SK-N-DZ (cell line): ENCODE results near the gene SRPK1.

ENCODE experiments used
- DNase-seq: peaks from one replicate; pipeline ENCODE4 v3.0.0-alpha.2; 2015; ENCODE audit warnings: low spot score

Gene SRPK1

DNA sequence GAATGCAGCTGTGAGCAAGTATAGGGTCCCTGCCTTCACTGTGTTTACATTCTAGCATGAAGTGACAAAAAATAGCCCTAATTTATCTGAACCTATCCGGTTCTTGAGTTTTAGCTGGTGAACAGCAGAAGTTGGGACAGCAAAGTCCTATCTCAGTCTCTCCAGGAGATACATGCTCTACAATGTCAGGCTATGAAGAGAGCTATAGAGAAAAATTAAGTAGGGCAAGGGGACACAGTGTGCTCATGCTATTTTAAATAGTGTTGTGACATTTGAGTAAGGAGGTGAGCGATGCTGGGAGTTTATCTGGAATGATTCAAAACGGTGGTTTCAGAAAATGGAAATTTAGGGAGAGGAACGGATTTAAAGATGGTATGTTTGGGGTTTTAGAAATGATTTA, 20.4 kb downstream of the SRPK1 start:
- no peak for DNase-seq

DNA sequence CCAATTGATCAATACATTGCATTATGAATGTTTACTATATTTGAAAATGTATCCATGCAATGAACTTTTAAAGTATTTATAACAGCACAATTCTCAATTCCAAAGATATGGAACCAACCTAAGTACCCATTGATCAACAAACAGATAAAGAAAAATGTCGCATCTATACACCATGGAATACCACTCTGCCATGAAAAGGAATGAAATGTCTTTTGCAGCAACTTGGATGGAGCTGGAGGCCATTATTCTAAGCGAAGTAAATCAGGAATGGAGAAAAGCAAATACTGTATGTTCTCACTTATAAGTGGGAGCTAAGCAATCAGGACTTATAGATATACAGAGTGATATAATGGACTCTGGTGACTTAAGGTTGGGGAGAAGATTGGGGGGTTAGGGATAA, 22.9 kb downstream of the SRPK1 start:
- DNase-seq, result no peak

DNA sequence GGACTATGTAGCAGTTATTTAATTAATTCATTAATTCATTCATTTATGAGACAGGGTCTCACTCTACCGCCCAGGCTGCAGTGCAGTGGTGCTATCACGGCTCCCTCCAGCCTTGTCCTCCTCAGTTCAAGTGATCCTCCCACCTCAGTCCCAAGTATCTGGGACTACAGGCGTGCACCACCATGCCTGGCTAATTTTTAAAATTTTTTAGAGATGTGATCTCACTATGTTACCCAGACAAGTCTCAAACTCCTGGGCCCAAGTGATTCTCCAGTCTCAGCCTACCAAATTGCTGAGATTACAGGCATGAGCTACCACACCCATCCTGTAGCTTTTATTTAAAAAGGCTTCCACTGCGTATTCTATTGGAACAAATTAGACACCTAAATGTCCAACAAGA, 23.4 kb downstream of the SRPK1 start:
- DNase-seq, result no peak

DNA sequence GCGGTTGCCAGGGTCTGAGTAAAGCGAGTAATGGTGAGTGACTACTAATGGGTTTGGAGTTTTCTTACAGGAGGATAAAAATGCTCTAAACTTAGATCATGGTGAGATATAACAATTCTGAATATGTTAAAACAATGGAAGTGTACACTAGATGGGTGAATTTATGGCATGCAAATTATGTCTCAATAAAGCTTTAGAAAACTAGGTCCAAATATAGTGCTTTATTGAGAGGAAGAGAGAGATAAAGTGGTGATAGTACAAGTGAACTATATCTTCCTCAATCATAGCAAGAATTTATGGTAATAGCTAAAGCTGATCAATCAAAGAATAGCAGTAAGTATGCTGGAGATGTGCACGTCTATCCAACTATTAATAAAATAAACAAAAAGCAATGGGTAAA, 23.9 kb downstream of the SRPK1 start:
- DNase-seq, result no peak

DNA sequence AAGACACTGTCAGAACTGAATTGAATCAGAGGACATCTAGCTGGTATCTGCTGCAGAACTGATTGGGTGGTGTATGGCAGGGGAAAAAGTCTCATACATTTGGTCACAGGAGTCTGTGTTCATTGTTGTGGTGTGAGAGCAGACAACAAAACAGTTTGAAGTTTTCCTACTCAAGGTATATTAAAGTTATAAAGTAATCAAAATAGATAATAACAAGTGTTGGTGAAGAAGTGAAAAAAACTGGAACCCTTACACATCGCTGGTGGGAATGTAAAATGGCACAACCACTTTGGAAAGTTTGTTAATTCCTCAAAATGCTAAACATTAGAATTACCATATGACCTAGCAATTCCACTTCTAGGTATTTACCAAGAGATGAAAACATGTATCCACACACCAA, 24.7 kb downstream of the SRPK1 start:
- DNase-seq, result no peak

DNA sequence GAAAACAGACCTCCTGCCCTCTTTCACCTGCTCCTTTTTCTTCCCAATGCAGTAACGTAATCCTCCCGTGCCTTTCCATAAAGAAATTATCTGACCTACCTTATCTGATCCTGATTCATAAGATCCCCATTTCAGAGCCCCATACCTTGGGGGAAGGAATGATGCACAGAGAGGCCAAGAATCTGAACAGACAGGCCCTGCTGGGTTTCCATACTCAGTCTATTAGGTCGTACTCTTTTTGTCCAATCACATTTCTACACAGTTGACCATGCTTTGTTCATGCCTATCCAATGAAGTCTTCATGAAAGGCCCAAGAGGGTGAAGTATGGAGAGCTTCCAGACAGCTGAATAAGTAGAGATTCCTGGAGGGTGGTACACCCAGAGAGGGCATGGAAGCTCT, 25.3 kb downstream of the SRPK1 start:
- DNase-seq, result peak; percentile 11

DNA sequence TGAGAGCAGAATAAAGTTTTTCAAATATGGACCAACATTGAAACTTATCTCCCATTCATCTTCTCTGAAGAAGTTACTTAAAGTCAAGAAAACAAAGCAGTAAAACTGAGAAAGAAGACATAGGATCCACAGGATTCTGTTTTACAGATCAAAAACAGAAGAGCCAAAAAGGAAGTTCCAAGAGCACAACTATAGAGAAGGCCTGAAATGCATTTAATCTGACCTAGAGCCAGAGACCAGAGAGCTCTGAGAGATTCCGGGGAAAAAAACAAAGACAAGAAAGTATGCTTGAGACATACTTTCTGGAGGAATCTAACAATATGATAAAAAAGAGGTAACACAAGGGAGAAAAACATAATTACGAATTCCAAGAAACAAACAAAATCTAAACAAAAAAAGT, 26.1 kb downstream of the SRPK1 start:
- no peak for DNase-seq

DNA sequence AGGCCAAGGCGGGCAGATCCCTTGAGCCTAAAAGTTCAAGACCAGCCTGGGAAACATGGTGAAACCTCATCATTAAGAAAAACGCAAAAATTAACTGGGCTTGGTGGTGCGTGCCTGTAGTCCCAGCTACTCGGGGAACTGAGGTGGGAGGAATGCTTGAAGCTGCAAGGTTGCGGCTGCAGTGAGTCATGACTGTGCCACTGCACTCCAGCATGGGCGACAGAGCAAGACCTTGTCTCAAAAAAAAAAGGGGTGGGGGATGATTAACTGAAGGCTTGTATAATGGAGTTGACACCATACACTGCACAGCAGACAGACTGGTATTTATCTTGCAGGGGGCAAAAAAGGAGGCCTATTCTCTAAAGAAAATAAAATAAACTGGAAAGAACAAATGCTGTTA, 27.7 kb downstream of the SRPK1 start:
- DNase-seq, result no peak

DNA sequence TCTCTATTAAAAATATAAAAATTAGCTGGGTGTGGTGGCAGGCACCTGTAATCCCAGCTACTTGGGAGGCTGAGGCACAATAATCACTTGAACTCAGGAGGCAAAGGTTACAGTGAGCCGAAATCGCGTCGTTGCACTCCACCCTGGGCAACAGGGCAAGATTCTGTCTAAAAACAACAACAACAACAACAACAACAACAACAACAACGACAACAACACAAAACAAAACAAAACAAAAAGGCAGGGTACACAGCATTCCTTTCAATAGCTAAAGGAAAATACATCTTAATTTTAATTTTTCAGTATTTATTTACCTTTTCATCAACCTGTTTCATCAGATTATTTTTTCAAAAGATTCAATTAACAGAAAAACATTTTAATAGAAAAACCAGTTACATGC, 28.4 kb downstream of the SRPK1 start:
- DNase-seq, result no peak

DNA sequence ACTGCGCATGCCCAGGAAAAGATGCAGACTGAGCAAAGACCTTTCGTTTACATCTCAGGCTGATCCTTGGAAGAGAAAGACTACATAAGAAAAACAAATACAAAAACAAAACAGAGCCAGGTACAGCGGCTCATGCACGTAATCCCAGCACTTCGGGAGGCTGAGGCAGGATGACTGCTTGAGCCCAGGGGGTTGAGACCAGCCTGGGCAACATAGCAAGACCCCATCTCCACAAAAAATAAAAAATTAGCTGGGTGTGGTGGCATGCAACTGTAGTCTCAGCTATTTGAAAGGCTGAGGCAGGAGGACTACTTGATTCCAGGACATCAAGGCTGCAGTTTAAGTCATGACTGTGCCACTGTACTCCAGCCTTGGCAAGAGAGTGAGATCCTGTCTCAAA, 41.7 kb downstream of the SRPK1 start:
- DNase-seq, result no peak

DNA sequence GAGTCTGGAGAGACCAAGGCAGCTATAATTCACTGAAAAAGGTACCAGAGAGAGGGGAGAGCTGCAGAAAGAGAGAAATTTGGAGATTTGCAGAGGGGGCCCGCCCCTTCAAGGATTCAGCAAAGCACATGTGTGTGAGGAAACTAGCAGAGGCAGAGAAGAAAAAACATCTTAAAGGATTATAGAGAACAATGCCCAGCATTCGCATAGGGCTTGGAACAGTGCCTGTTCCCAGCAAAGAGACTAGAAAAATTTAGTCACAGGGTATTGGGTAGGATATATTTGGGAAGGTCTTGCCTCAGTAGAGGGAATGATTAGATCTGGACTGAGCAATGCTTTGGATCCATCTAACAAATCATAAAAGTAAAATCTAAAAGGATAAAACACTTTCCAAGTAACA, 44.0 kb downstream of the SRPK1 start:
- no peak for DNase-seq

DNA sequence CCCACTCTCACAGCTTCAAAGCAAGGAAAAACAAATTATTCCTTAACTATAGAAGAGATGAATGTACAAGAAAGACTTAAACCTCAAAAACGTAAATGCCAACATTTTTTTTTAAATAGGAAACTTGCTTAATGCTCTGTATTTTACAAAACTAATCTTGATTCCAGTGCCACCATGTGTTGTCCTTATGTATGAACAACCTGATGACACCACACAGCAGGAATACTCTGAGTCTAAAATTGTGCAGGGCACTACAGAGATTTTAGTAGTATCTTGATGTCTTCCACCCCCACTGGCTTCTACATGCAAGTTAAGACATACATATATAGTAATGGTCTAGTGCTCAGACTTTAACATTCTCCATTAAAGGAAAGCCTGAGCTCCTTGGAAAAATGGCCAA, 46.2 kb downstream of the SRPK1 start:
- no peak for DNase-seq

DNA sequence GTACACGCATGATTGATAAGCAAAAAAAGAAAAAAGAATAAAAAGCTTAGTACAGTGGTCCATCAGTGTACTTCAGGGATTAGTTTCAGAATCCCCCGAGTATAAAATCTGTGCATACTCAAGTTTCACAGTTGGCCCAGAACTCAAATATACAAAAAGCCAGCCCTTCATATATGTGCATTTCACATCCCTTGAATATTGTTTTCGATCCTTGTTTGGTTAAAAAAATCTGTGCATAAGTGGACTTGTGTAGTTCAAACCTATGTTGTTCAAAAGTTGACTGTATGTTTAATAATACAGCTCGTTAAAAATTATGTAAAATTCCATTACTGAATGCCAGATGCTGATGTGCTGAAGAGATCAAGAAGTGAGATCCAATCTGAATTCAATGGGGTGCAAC, 61.5 kb downstream of the SRPK1 start:
- no peak for DNase-seq

DNA sequence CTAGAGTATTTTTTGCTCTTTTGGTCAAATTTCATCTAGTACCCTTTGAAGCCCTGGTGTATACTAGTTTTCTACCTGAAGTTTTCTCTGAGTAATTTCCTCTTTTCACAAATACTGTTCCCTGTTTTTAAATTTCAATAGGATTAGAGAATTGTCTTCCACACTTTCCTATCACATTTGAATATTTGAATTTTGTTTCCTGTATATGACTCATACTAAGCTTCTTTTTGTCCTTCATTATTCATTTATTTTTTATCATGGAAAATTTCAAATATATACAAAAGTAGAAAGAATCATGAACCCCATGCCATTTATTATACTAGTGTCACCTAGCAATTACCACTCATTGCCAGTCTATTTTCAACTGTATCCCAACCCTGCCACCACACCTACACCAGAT, 63.0 kb downstream of the SRPK1 start:
- no peak for DNase-seq

DNA sequence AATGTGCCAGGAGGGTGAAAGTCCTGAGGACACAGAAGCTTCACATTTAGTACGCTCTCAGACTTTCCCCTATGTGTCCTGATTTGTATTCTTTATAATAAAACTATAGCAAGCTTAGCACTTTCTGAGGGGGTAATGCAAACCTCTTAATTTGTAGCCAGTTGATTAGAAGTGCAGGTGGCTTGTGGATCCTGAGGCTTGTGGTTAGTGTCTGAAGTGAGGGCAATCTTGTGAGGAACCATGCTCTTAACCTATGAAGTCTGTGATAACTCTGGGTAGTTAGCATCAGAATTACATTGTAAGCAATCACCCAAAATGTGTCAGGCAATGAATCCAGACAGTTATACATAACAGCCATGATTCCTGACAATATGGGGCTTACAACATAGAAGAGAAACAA, 64.6 kb downstream of the SRPK1 start:
- DNase-seq, result no peak

DNA sequence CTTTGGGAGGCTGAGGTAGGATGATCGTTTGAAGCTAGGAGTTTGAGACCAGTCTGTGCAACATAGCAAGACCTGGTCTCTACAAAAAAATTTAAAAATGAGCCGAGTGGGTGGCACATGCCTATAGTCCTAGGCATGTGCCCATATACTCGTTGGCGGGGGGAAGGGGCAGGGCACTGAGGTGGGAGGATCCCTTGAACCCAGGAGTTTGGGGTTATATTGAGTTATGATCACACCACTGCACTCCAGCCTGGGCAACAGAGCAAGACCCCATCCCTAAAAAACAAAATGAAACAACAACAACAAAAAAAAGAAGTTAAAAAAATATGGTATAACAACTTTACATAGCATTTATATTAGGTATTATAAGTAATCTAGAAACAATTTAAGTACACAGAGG, 67.9 kb downstream of the SRPK1 start:
- no peak for DNase-seq

DNA sequence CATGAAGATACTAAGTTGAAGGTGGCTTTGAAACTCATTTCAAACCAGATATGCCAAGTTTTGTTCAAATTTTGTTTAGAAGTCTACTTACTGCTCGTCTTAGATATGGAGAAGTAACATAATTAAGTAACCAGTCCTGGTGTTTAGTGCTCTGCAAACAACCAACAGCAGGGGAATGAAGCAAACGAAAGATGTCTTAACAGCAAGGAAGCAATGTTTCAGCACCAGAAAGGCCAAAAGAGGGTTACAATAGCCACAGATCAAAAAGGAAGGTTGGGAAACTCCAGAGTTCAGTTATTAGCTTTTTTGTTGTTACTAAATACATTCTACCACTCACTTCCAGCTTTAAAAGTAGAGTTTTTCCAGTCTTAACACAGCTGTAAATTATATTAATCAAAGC, 70.7 kb downstream of the SRPK1 start:
- no peak for DNase-seq

DNA sequence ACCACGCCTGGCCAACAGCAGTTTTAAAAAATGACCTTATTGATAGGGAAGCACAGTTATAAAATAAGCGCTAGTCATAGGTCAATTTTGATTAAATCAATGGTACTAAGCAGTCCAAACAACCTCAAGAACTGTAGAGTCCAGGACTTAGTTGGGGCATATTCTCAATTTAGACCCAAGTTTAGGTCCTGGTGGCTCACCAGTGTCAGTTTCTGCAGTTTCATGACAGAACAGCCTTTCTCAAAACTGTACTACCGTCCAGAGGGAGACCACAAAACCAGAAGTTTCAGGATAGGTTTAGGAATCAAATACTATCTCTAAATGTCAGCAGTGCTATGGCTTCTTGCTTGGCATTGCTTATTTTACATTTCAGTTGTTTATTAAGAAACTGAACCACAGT, 76.6 kb downstream of the SRPK1 start:
- no peak for DNase-seq

DNA sequence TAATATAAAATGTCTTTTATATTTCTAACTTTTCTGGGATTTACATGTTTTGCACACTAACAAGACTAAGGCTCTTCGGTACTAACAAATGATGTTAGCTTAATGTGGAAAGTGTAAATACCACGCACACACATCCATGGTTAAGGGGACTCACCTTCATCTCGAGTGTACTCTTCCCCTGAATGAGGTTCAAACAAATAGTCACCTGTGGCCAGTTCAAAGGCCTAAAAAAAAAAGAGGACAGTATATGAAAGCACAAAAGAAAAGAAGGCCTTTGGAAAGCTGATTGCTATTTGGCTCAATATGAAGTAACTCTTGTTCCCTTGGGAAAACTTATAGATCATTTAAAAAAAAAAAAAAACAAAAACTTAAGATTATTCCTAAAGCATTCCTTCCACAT, 78.5 kb downstream of the SRPK1 start:
- DNase-seq, result no peak

DNA sequence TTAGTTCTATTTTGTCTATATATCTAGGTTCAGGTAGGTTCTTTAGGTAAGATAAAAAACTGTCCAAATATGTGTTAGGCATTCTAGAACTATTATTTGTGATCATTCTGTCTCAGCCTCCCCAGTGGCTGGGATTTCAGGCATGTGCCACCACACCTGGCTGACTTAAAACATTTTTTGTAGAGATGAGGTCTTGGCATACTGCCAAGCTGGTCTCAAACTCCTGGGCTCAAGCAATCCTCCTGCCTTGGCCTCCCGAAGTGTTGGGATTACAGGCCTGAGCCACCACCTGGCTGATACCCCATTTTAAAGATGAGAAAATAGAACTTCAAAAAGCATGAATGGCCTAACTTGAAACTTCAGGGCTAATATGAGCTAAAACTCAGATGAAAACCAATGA, 81.9 kb downstream of the SRPK1 start:
- no peak for DNase-seq

DNA sequence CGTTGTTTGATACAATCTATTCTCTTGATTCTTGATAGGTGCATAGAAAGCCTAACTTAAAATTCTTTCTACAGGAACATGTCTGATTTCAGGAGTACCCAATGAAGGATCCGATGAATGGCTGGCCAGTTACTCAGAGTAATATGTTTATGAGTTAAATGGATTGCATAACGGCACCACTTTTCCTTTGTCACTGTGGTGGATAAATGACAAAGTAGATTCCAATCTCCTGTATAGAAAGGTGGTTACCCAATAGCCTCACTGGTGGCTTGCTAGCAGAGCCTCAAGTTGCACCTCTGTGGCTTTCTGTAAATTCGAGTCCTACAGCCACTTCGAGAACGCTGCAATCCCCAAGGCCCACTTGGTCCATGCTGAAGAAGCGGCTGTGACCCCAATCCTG, 87.4 kb downstream of the SRPK1 start:
- DNase-seq, result no peak

DNA sequence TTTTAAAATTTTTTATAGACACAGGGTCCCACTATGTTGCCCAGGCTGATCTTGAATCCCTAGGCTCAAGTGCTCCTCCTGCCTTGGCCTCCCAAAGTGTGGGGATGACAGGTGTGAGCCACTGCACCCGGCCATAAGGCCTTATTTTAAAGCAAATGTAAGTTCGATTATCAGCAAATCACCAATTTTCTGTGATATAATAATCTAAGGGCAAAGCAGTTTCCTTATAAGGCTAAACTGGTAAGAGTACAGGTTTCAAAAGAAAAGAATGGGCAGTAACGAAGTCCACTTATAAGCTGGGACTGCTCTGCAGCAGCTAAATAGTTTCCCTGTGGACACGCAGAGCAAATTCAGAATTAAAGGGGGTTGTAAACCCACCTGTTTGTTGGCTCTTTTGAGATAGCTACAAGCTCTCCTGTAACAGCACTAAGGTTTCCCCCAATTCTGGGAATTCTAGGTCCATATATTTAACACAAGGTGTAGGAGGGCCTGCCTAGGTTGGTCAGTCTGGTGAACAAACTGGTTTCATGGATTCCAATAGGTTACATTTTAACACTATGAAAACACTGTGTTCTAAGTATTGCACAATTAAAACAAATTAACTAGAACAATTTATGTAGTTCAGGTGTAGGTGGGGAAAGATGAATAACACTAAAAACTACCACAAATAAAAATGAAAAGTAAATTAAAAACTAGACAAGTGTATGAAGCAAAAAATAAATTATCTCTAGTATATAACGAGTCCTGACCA, 89.5 kb downstream of the SRPK1 start:
- no peak for DNase-seq

DNA sequence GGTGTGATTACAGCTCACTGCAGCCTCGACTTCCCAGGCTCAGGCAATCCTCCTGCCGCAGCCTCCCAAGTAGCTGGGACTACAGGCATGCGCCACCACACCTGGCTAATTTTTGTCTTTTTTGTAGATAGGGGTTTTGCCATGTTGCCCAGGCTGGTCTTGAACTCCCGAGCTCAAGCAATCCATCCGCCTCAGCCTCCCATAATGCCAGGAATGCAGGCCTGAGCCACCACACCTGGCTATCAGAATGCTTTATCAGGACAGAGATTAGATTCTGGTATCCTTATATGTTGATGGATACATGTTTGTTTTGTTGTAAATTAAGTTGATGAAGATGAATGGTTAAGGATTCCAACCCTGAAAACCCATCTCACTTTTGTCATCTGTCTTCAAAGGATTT, 91.6 kb downstream of the SRPK1 start:
- DNase-seq, result no peak

DNA sequence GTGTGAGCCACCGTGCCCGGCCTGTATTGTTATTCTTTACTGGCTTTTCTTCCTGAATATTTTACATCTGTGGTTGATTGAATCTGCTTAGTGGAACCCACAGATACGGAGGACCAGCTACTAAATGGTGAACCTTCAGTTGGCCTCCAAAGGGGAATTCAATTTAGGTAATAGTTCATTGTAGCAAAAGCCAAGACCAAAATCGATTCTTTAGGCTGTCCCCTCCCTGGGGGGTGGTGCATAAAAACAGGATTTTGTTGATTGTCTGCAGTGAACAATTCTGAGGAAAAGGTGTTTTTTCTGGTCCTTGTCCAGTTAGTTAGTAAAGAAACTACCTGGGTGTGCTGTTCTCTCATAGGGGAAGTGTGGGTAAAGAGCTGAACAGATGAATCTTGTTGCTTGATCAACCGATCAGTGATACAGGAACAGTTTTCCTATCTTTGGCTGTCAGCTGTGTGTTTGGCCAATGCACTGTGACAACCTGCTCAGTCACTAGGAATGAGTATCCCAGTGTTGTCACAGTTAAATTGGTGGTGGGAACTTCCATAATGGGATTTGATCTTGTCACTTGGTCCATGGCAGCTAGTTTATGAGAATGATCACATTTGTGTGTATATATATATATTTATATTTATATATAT, 96.2 kb downstream of the SRPK1 start:
- DNase-seq, result no peak
